PC-3 (cell line): ENCODE results near the gene ARHGAP31. TPM values are rescaled to one million over a fixed set of nuclear protein-coding genes. Genes with fewer than 3 reads are reported as not detected.

Source experiments
- ATAC-seq: fragments of 200-7000 bp; cut with Tn5 transposase; 2 replicates; pipeline ENCODE4 v1.9.1; 2020; ENCODE audit warnings: mild to moderate bottlenecking, moderate library complexity
- BruUV-seq: library from RNA; stranded (reverse); fragments of 400-500 nt; replicated peaks from 2 replicates; lab custom pipeline; 2021; lab: Mats Ljungman, UMichigan
- CTCF ChIA-PET: fragments of 300-600 bp; sonication (Branson Sonifier 250); formaldehyde crosslinking; loops from one replicate; lab custom pipeline; 2022; ENCODE audit warnings: antibody characterized with exemption; lab: Charles Lee
- POLR2A ChIA-PET: fragments of 300-600 bp; sonication (Branson Sonifier 250); formaldehyde crosslinking; loops from one replicate; lab custom pipeline; 2022; ENCODE audit warnings: antibody characterized with exemption; ENCODE audit not compliant: unreplicated experiment; lab: Charles Lee
- DNase-seq: peaks from one replicate; pipeline ENCODE4 v3.0.0-alpha.2; 2015
- H2AFZ ChIP-seq: fragments of 300-600 bp; sonication (generic); 2 replicates; pipeline ENCODE4 v1.6.0; 2016; ENCODE audit warnings: antibody characterized with exemption, low read length
- H3F3A ChIP-seq: fragments of 300-600 bp; sonication (generic); one replicate; pipeline ENCODE4 v1.6.0; 2017; ENCODE audit warnings: antibody characterized with exemption, low read length, control low read depth, mild to moderate bottlenecking; ENCODE audit not compliant: unreplicated experiment
- H3K27ac ChIP-seq: fragments of 300-600 bp; sonication (generic); 2 replicates; pipeline ENCODE4 v1.5.1; 2016; ENCODE audit warnings: mild to moderate bottlenecking, low read length
- H3K27me3 ChIP-seq: fragments of 300-600 bp; sonication (generic); 2 replicates; pipeline ENCODE4 v1.6.1; 2016; ENCODE audit warnings: low read length, mixed read lengths
- H3K36me3 ChIP-seq: fragments of 300-600 bp; sonication (generic); 2 replicates; pipeline ENCODE4 v1.6.1; 2016; ENCODE audit warnings: low read depth, mixed run types, low read length, mixed read lengths
- H3K4me1 ChIP-seq: fragments of 300-600 bp; sonication (generic); 2 replicates; pipeline ENCODE4 v1.5.1; 2016; ENCODE audit warnings: low read length; ENCODE audit not compliant: insufficient read depth
- H3K4me2 ChIP-seq: fragments of 300-600 bp; sonication (generic); 2 replicates; pipeline ENCODE4 v1.6.0; 2016; ENCODE audit warnings: low read length
- H3K4me3 ChIP-seq: fragments of 300-600 bp; sonication (generic); 2 replicates; pipeline ENCODE4 v1.5.1; 2016; ENCODE audit warnings: mild to moderate bottlenecking, low read length, mixed read lengths
- H3K79me2 ChIP-seq: fragments of 300-600 bp; sonication (generic); 2 replicates; pipeline ENCODE4 v1.6.1; 2017; ENCODE audit warnings: low read length, mixed read lengths
- H3K9ac ChIP-seq: fragments of 300-600 bp; sonication (generic); 2 replicates; pipeline ENCODE4 v1.6.0; 2016; ENCODE audit warnings: mild to moderate bottlenecking, low read length
- H3K9me2 ChIP-seq: fragments of 300-600 bp; sonication (generic); replicated peaks from 2 replicates; pipeline ENCODE4 v1.6.1; 2016; ENCODE audit warnings: mixed run types, low read length, mixed read lengths
- H3K9me3 ChIP-seq: fragments of 300-600 bp; sonication (generic); 2 replicates; pipeline ENCODE4 v1.6.1; 2016; ENCODE audit warnings: low read length, mixed read lengths
- H4K20me1 ChIP-seq: fragments of 300-600 bp; sonication (generic); 2 replicates; pipeline ENCODE4 v1.6.1; 2016; ENCODE audit warnings: low read length, mixed read lengths
- EZH2 ChIP-seq: fragments of 300-600 bp; sonication (generic); IDR thresholded peaks from one replicate; pipeline ENCODE4 v1.6.1; 2017; ENCODE audit warnings: antibody characterized with exemption, mild to moderate bottlenecking, low read length; ENCODE audit not compliant: unreplicated experiment
- EZH2phosphoT487 ChIP-seq: fragments of 300-600 bp; sonication (generic); IDR thresholded peaks from 2 replicates; pipeline ENCODE4 v1.6.1; 2018; ENCODE audit warnings: mild to moderate bottlenecking, antibody characterized with exemption, low read length, borderline replicate concordance
- intact Hi-C: fragments of 100-400 bp; cut with micrococcal nuclease; formaldehyde crosslinking; loops from 2 replicates; pipeline ENCODE4 v1.9.0; 2023
- total RNA-seq: library from RNA; depleted of rRNA; stranded (reverse); fragments of >200 nt; gene quantifications from 2 replicates; pipeline ENCODE4 v1.2.3, GENCODE V29; 2014
- TF ChIP-seq, protein P1 (sequence below): fragments of 300-600 bp; sonication (generic); conservative IDR thresholded peaks from 2 replicates; pipeline ENCODE4 v1.5.1; 2017; ENCODE audit warnings: antibody characterized with exemption, low read depth, mild to moderate bottlenecking, low read length

Gene ARHGAP31
- total RNA-seq, 1 experiment from 2014 or later, result 7.8 TPM

DNA sequence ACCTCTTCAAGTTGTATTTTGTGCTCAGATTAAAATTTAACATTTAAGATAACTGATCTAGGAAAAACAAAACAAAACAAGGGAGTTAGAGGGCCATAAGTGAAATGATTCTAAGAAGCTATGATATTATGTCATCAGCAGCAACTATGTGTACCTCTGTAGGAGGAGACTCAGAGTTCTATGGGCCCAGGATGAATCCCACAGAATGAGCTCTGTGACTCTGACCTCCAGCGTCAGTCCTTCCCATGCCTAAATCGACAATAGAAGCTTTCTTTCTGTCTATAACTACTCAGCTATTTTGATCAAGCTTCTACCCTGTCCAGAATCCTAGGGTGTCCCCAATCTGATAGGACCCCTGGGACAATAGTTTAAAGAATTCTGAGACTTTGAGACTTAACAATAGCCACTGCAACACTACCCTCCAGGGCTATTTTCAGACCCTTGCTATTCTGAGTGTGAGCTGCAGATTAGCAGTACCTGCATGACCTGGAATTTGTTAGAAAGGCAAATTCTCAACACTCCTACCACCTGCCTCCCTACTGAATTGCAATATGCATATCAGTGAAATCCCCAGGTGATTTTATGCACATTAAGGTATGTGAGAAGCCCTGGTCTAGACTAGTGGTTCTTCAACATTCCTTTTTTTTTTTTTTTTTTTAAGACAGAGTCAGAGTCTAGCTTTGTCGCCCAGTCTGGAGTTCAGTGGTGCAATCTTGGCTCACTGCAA is 66.7 kb downstream of the ARHGAP31 start:
- no peak overlapping the region for H3K4me2 ChIP-seq
- no peak overlapping the region for H3K9ac ChIP-seq
- no peaks in the 10 kb centered on the region for H3K36me3 ChIP-seq
- H2AFZ ChIP-seq, result no peak overlapping the region
- no peaks in the 10 kb centered on the region for H3K9me3 ChIP-seq
- no peak for DNase-seq
- TF ChIP-seq EZH2phosphoT487, result no peak
- TF ChIP-seq, protein P1, sequence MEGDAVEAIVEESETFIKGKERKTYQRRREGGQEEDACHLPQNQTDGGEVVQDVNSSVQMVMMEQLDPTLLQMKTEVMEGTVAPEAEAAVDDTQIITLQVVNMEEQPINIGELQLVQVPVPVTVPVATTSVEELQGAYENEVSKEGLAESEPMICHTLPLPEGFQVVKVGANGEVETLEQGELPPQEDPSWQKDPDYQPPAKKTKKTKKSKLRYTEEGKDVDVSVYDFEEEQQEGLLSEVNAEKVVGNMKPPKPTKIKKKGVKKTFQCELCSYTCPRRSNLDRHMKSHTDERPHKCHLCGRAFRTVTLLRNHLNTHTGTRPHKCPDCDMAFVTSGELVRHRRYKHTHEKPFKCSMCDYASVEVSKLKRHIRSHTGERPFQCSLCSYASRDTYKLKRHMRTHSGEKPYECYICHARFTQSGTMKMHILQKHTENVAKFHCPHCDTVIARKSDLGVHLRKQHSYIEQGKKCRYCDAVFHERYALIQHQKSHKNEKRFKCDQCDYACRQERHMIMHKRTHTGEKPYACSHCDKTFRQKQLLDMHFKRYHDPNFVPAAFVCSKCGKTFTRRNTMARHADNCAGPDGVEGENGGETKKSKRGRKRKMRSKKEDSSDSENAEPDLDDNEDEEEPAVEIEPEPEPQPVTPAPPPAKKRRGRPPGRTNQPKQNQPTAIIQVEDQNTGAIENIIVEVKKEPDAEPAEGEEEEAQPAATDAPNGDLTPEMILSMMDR, result no peak
- TF ChIP-seq EZH2, result no peak
- no peaks in the 10 kb centered on the region for H3K79me2 ChIP-seq
- H3K27me3 ChIP-seq, result no peaks in the 10 kb centered on the region
- no peak for ATAC-seq
- H3K9me2 ChIP-seq, result no peaks in the 10 kb centered on the region
- ChIA-PET POLR2A (no interaction called here), CTCF (no interaction called here)
- intact Hi-C loops, result no loop called here
- no peak overlapping the region for H3K4me3 ChIP-seq
- H4K20me1 ChIP-seq, result no peaks in the 10 kb centered on the region
- H3K4me1 ChIP-seq, result no peaks in the 10 kb centered on the region
- no peak overlapping the region for H3K27ac ChIP-seq
- no peaks in the 10 kb centered on the region for H3F3A ChIP-seq
- no TSS peak for BruUV-seq

DNA sequence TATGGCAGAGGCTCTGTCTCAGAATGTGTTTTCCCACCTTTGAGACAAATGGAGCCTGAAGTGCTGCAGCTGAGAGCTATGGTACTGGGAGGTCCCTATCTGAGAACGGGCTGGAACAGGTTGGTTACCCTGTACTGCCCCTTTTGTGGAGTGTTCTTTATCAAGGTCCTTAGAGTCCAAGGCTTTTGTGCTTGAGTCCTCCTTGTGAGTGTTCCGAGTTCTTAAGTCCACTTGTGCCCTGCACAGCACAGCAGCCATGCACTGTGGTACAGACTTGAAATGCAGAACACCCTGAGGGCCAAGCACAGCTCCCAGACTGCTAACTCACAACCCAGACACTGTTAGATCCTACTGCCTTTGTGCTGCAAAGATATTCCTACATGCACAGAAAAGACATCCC is 67.8 kb downstream of the ARHGAP31 start:
- TF ChIP-seq EZH2phosphoT487 (no peak), EZH2 (no peak)
- TF ChIP-seq, protein P1, result no peak
- CTCF ChIA-PET, result no interaction called here
- POLR2A ChIA-PET, result no interaction called here

DNA sequence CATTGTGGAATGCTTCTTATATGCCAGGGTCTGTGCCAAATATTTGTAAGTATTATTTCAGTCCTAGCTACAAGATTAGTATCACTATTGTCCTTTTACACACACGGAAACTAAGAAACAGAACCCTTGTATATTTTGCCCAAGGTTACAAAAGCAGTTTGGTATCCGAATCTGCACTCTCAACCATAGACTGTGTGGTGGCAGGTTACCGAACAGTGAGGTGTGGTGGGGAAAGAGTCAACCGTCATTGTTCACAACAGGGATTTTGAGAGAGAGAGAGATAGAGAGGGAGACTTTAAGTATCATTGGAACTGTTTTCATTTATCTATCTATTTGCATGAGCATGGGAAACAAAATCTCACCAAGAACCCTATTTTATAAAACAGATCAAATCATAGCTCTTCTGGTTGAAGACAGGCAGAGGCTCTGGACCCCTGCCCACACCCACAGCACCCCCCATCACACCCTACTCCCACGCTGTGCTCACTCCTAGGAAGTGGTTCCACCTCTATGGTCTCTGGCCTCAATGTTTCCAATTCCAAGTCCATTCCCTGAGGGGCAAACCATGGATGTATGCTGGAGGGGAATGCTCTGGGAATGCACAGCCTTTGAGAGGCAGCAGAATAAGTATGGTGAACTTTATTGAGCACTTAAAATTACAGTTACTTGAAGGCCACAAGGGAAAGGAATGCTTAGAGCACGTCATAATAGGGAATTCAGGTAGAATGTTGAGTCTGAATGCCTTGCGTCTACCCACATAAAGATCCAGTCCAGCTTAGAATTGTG is 69.0 kb downstream of the ARHGAP31 start:
- H3K4me1 ChIP-seq, result no peaks in the 10 kb centered on the region
- intact Hi-C loops, result no loop called here
- no peaks in the 10 kb centered on the region for H3F3A ChIP-seq
- ChIA-PET CTCF (no interaction called here), POLR2A (no interaction called here)
- H3K9ac ChIP-seq, result no peak overlapping the region
- H3K9me2 ChIP-seq, result no peaks in the 10 kb centered on the region
- H3K4me3 ChIP-seq, result no peak overlapping the region
- ATAC-seq, result no peak
- H3K27me3 ChIP-seq, result no peaks in the 10 kb centered on the region
- no peak overlapping the region for H2AFZ ChIP-seq
- DNase-seq, result no peak
- no peaks in the 10 kb centered on the region for H3K79me2 ChIP-seq
- BruUV-seq, result no TSS peak
- no peaks in the 10 kb centered on the region for H3K36me3 ChIP-seq
- H3K4me2 ChIP-seq, result no peak overlapping the region
- H4K20me1 ChIP-seq, result no peaks in the 10 kb centered on the region
- no peak for TF ChIP-seq EZH2phosphoT487
- no peak for TF ChIP-seq EZH2
- TF ChIP-seq, protein P1, result no peak
- no peaks in the 10 kb centered on the region for H3K9me3 ChIP-seq
- no peak overlapping the region for H3K27ac ChIP-seq

More for the DNA sequence above, 67.8 kb downstream of the ARHGAP31 start:
- H3K36me3 ChIP-seq, result no peaks in the 10 kb centered on the region
- H2AFZ ChIP-seq, result no peak overlapping the region
- H3K27me3 ChIP-seq, result no peaks in the 10 kb centered on the region
- H4K20me1 ChIP-seq, result no peaks in the 10 kb centered on the region
- H3K9me2 ChIP-seq, result no peaks in the 10 kb centered on the region
- no peak overlapping the region for H3K4me2 ChIP-seq
- H3K9ac ChIP-seq, result no peak overlapping the region
- no peak overlapping the region for H3K4me3 ChIP-seq
- H3K27ac ChIP-seq, result no peak overlapping the region
- intact Hi-C loops, result no loop called here
- H3F3A ChIP-seq, result no peaks in the 10 kb centered on the region
- no peak for DNase-seq
- no peak for ATAC-seq
- no TSS peak for BruUV-seq
- no peaks in the 10 kb centered on the region for H3K79me2 ChIP-seq
- no peaks in the 10 kb centered on the region for H3K4me1 ChIP-seq
- H3K9me3 ChIP-seq, result no peaks in the 10 kb centered on the region
